ENCODE measurements around the gene SLC22A23. TPM values are rescaled to one million over a fixed set of nuclear protein-coding genes. Genes with fewer than 3 reads are reported as not detected.

SLC22A23 gene
- total RNA-seq, 2 experiments from 2014 or later: 1.3 TPM

- Mint-ChIP-seq H3K27ac (no peak overlapping the region), H3K4me1 (peaks cover 43% of the 10 kb centered on the region), H3K4me3 (no peak overlapping the region), H3K27me3 (peaks cover 83% of the 10 kb centered on the region), H3K9me3 (no peaks in the 10 kb centered on the region), H3K36me3 (ENCODE audit: low read depth) (peaks cover 3% of the 10 kb centered on the region)
- ChIA-PET CTCF (no interaction called here), POLR2A (no interaction called here)
- no peak for DNase-seq
Observed at GRCh38 chr6:3231247-3232016, 225.4 kb downstream of the SLC22A23 start.

GRCh38 chr6:3230900-3231246 lies 226.0 kb downstream of the SLC22A23 start:
- Mint-ChIP-seq H3K27me3 (peaks cover 84% of the 10 kb centered on the region), H3K27ac (no peak overlapping the region), H3K36me3 (ENCODE audit: low read depth) (peaks cover 3% of the 10 kb centered on the region), H3K4me3 (no peak overlapping the region), H3K4me1 (peaks cover 44% of the 10 kb centered on the region), H3K9me3 (no peaks in the 10 kb centered on the region)
- ChIA-PET POLR2A (no interaction called here), CTCF (no interaction called here)
- DNase-seq: no peak

- peaks cover 3% of the 10 kb centered on the region for H3K36me3 Mint-ChIP-seq (ENCODE audit: low read depth)
Observed at GRCh38 chr6:3230256-3230882, 226.5 kb downstream of the SLC22A23 start.

GRCh38 chr6:3229566-3230178 lies 227.2 kb downstream of the SLC22A23 start:
- no peak overlapping the region for H3K27ac Mint-ChIP-seq
- H3K4me3 Mint-ChIP-seq: peak overlapping the region; percentile 70
- H3K36me3 Mint-ChIP-seq (ENCODE audit: low read depth): peaks cover 3% of the 10 kb centered on the region
- peak; percentile 31 for DNase-seq
- H3K4me1 Mint-ChIP-seq: peaks cover 44% of the 10 kb centered on the region
- no peaks in the 10 kb centered on the region for H3K9me3 Mint-ChIP-seq
- H3K27me3 Mint-ChIP-seq: peaks cover 82% of the 10 kb centered on the region
- ChIA-PET POLR2A (no interaction called here), CTCF (interaction anchor here (1.0 to 1.4 kb wide), 3 partner anchors 8 to 22 kb away, joined by 3 to 4 read pairs (median 4); no protein-coding TSS in a partner anchor)

More at GRCh38 chr6:3230256-3230882, 226.5 kb downstream of the SLC22A23 start:
- peaks cover 44% of the 10 kb centered on the region for H3K4me1 Mint-ChIP-seq
- ChIA-PET POLR2A (no interaction called here), CTCF (interaction anchor here (1.0 to 1.4 kb wide), 3 partner anchors 7 to 22 kb away, joined by 3 to 4 read pairs (median 4); no protein-coding TSS in a partner anchor)
- H3K27me3 Mint-ChIP-seq: peaks cover 83% of the 10 kb centered on the region
- no peak overlapping the region for H3K4me3 Mint-ChIP-seq
- no peak overlapping the region for H3K27ac Mint-ChIP-seq
- no peaks in the 10 kb centered on the region for H3K9me3 Mint-ChIP-seq
- no peak for DNase-seq

DNA sequence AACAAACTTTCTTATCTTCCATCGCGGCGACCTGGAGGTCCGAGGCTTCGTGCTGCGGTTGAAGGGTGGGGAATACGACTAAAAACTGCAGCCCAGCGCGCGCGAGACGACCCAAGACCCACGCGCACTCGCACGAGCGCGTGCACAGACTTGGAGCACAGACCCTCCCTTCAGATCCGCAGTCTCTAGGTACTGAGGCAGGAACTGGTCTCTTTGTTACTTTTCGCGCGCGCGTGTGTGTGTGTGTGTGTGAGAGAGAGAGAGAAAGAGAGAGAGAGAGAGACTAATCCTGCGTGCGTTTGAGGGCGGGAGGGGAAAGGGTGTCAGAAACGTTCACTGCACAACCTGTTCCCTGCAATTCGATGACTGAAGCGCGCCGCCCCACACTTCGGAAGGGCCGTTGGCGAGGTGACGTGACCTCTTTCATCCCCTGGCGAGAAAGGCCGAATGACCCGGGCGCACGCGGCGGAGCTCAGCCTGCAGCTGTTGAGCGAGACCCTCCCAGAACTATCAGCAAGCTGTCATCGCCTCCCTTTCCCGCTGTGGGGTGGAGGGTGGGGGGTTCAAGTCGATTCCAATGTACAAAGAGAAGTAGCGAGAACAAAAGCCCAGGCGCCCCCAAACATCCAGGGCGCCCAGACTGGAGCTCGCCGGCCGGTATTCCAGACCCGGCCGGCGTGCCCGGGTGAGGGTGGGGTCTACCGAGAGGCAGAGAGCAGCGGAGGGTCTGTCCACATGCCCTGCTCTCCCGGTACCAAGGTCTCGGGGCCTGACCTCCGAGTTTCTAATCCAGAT lies 227.9 kb downstream of the SLC22A23 start:
- peak; percentile 40 for DNase-seq
- Mint-ChIP-seq H3K36me3 (ENCODE audit: low read depth) (peaks cover 3% of the 10 kb centered on the region), H3K4me3 (peak overlapping the region; percentile 70), H3K4me1 (peaks cover 44% of the 10 kb centered on the region), H3K9me3 (no peaks in the 10 kb centered on the region), H3K27me3 (peaks cover 81% of the 10 kb centered on the region), H3K27ac (peak overlapping the region; percentile 37)
- ChIA-PET POLR2A (no interaction called here), CTCF (interaction anchor here (1.0 to 1.4 kb wide), 3 partner anchors 9 to 23 kb away, joined by 3 to 4 read pairs (median 4); no protein-coding TSS in a partner anchor)

DNA sequence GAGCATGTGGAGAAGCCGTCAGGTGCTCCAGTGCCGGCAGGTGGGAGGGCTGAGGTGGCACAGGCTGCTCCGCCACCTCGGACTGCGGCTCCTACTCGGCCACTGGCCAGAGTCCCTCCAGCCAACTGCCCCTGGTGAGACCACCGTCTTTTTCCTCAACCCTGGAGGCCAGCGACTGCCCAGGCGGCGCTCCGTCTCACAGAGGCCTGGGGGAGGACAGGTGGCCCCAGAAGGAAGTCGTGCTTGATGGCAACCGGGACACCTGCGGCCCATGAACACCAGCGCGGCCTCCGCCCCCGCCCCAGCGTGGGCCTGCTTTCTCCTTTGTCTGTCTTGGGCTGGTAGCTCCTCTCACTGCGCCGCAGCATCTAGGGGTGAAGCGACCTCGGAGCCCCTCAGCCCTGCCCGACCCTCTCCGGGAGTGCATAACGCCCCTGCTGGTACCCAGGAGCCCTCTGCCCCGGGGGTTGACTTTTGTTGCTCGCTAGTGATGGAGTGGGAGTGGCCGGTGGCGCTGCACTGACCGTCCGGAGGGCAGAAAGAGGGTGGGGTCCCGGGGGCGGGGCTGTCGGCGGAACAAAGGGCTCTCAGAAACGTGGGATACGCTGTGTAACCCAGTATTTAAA lies 228.7 kb downstream of the SLC22A23 start:
- POLR2A ChIA-PET: no interaction called here
- no peak for DNase-seq
- CTCF ChIA-PET: no interaction called here
- H3K9me3 Mint-ChIP-seq: no peaks in the 10 kb centered on the region
- no peak overlapping the region for H3K4me3 Mint-ChIP-seq
- no peak overlapping the region for H3K27ac Mint-ChIP-seq
- peaks cover 44% of the 10 kb centered on the region for H3K4me1 Mint-ChIP-seq
- H3K36me3 Mint-ChIP-seq (ENCODE audit: low read depth): peaks cover 3% of the 10 kb centered on the region
- H3K27me3 Mint-ChIP-seq: peaks cover 79% of the 10 kb centered on the region

GRCh38 chr6:3227363-3228045 lies 229.3 kb downstream of the SLC22A23 start, which contains the start of gene TUBB2B:
TUBB2B (minus strand) TSS chr6:3227653; CDS start chr6:3227543, 110 bp downstream.
- Mint-ChIP-seq H3K9me3 (no peaks in the 10 kb centered on the region), H3K27ac (no peak within 1 kb of the TSS), H3K36me3 (ENCODE audit: low read depth) (peaks cover 3% of the 10 kb centered on the region), H3K27me3 (peaks cover 74% of the 10 kb centered on the region), H3K4me1 (peaks cover 44% of the 10 kb centered on the region), H3K4me3 (peak within 1 kb of the TSS; percentile 51)
- CTCF ChIA-PET: no interaction called here
- DNase-seq: no peak
- POLR2A ChIA-PET: no interaction called here

DNA sequence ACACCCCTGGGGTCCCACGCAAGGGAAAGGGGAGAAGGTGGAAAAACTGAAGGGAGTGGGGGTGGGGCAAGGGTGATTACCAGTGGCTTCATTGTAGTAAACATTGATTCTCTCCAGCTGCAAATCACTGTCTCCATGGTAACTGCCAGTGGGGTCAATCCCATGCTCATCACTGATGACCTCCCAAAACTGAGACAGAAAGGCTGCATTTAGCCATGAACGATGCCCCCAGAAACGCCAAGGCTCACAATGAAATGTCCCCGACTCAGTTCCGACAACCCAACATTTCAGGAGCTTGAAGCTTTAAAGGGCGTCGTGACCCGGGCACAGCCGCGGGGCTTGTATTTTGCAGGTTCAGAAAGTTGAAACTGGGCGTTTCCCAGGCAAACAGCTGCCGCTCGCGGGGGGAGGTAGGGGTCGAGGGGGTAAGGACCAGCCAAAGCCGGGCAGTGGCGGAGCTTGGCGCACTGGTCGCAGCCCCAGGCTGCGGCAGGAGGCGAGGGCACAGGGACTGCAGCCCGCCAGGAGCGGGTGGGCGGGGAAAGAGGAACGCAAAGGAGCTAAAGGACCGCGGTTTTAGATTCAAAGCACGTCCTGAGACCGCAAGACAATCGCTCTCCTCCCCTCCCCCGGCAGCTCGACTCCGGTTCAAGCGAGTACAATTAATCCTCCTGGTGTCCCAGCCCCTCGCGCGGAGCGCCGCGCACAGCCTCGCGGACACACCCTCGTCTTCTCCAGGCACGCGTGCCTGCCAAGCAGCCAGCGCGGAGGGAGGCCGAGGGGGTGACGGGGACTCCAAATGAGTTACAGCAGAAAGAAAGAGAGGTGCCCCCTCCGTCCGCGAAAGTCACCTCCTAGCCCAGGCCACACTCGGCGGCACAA lies 230.1 kb downstream of the SLC22A23 start:
- POLR2A ChIA-PET: no interaction called here

DNA sequence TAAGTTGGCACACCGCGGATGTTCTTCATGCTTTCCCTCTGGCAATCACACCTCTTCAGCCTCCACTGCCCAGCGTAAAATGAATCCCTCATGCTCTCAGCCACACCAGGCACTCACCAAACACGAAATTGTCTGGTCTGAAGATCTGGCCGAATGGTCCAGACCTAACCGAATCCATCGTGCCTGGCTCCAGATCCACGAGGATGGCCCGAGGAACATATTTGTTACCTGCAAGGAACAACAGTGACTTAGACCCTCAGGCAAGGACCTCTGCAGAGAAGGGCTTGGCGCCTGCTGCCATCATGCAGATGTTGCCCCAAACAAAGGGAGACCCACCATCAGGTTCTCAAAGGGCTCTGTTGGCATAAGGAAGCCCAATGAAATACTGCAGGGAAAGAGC lies 230.8 kb downstream of the SLC22A23 start:
- peaks cover 34% of the 10 kb centered on the region for H3K4me1 Mint-ChIP-seq
- no peak overlapping the region for H3K27ac Mint-ChIP-seq
- ChIA-PET POLR2A (no interaction called here), CTCF (interaction anchor here (0.6 to 1.6 kb wide), 2 partner anchors 25 to 332 kb away, joined by 3 to 4 read pairs; no protein-coding TSS in a partner anchor)
- peaks cover 62% of the 10 kb centered on the region for H3K27me3 Mint-ChIP-seq
- H3K4me3 Mint-ChIP-seq: no peak overlapping the region
- peaks cover 3% of the 10 kb centered on the region for H3K9me3 Mint-ChIP-seq
- DNase-seq: no peak
- H3K36me3 Mint-ChIP-seq (ENCODE audit: low read depth): peaks cover 4% of the 10 kb centered on the region

More for the DNA sequence above, 230.1 kb downstream of the SLC22A23 start:
- no peak overlapping the region for H3K27ac Mint-ChIP-seq
- peak overlapping the region; percentile 51 for H3K4me3 Mint-ChIP-seq
- H3K36me3 Mint-ChIP-seq (ENCODE audit: low read depth): peaks cover 4% of the 10 kb centered on the region
- peaks cover 67% of the 10 kb centered on the region for H3K27me3 Mint-ChIP-seq
- DNase-seq: no peak
- H3K4me1 Mint-ChIP-seq: peaks cover 38% of the 10 kb centered on the region
- peaks cover 3% of the 10 kb centered on the region for H3K9me3 Mint-ChIP-seq
- CTCF ChIA-PET: interaction anchor here (0.6 to 1.6 kb wide), 2 partner anchors 24 to 332 kb away, joined by 3 to 4 read pairs; no protein-coding TSS in a partner anchor

DNA sequence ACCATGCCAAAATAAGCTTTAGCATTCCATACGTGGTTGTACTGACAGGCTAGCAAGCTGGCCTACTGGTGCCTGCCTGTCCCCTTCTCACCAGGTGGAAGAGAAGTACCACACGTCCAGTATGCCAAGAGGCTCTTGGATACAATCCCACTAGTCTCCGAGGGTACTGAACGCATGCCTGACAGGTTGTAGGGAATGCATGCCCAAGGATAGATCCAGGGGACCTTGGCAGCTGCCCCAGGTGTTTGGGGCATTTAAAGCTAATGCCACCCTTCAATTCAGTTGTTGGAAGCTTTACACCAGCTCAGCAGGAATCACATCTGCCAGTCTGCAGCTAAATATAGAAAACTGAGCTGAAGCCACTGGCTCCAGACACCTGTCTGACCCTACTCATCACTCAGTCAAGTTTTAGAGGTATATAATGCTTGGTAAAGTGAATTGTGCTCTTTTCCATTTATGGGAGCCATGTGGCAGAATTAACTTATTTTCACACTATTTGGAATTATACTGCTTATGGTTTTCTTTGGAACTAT lies 234.3 kb downstream of the SLC22A23 start:
- Mint-ChIP-seq H3K27ac (no peak overlapping the region), H3K36me3 (ENCODE audit: low read depth) (peaks cover 1% of the 10 kb centered on the region), H3K27me3 (peaks cover 54% of the 10 kb centered on the region), H3K9me3 (peaks cover 3% of the 10 kb centered on the region), H3K4me3 (no peak overlapping the region), H3K4me1 (peaks cover 7% of the 10 kb centered on the region)
- ChIA-PET POLR2A (no interaction called here), CTCF (no interaction called here)
- DNase-seq: no peak

- H3K4me1 Mint-ChIP-seq: peaks cover 2% of the 10 kb centered on the region
- ChIA-PET CTCF (no interaction called here), POLR2A (no interaction called here)
- peaks cover 51% of the 10 kb centered on the region for H3K27me3 Mint-ChIP-seq
- DNase-seq: no peak
- no peak overlapping the region for H3K27ac Mint-ChIP-seq
- peaks cover 1% of the 10 kb centered on the region for H3K36me3 Mint-ChIP-seq (ENCODE audit: low read depth)
- peaks cover 3% of the 10 kb centered on the region for H3K9me3 Mint-ChIP-seq
- H3K4me3 Mint-ChIP-seq: no peak overlapping the region
Observed at GRCh38 chr6:3221578-3221977, 235.3 kb downstream of the SLC22A23 start.

Data from activated CD4-positive, alpha-beta T cell treated with anti-CD3 and anti-CD28 coated beads, Interleukin-2, amount 10 ng/mL, durations not matched to agents 7 days and 5 days (primary cell).